Activated CD8-positive, alpha-beta memory T cell treated with anti-CD3 and anti-CD28 coated beads, Interleukin-2, amount 50 U/mL, for 4 hours (primary cell): Measurements from ENCODE around the gene ARPC4.
"Not testable (repeated sequence)": the region's sequence is repeated elsewhere in the genome, so short reads cannot be mapped to it uniquely, and the experiment has no call there.

ENCODE experiments used
- DNase-seq: peaks from one replicate; pipeline ENCODE4 v3.0.0-alpha.2; 2020

ARPC4 gene

DNA sequence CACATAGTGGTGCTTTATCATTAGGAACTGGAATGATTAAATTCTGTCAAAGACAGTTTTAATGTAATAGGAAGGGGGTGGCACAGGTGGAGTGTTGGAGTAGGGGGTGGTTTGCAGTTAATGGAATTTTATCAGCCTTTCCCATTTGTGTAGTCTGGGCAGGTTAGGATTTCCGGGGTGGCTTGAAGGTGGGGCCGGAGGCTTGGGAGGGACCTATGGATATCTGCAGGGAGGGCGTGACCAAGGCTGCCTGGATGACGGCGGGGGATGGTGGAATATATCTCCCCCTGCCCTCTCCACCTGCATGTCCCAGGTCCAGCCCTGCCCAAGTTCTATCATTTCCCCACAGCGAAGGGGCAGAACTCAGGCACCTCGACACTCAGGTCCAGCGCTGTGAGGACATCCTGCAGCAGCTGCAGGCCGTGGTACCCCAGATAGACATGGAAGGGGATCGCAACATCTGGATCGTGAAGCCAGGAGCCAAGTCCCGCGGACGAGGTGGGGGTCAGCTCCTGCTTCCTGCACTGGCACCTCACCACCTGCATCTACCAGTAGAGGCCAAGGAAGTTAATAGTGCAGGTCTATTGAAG lies 32.7 kb downstream of the ARPC4 start:
- DNase-seq, result no peak

DNA sequence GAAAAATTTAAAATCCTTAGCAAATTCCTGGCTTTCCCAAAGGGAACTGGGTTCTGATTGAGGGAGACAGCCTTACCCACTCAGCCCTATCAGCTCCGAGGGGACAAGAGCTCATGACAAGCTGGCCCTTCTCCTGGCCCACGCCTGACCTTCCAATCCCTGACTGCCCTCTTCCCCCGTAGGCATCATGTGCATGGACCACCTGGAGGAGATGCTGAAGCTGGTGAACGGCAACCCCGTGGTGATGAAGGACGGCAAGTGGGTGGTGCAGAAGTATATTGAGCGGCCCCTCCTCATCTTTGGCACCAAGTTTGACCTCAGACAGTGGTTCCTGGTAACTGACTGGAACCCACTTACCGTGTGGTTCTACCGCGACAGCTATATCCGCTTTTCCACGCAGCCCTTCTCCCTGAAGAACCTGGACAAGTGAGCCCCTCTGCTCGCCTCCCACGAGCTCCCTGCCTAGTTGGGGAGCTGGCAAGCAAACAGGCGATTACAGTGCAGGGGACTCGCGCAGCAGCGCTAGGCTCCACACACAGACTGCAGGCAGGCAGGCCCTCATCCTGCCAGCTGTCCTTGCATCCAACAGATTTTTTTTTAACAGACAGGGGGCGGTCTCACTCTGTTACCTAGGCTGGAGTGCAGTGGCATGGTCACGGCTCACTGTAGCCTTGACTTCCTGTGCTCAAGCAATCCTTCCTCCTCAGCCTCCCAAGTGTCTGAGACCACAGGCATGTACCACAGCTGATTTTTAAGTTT lies 34.1 kb downstream of the ARPC4 start:
- DNase-seq, result no peak

DNA sequence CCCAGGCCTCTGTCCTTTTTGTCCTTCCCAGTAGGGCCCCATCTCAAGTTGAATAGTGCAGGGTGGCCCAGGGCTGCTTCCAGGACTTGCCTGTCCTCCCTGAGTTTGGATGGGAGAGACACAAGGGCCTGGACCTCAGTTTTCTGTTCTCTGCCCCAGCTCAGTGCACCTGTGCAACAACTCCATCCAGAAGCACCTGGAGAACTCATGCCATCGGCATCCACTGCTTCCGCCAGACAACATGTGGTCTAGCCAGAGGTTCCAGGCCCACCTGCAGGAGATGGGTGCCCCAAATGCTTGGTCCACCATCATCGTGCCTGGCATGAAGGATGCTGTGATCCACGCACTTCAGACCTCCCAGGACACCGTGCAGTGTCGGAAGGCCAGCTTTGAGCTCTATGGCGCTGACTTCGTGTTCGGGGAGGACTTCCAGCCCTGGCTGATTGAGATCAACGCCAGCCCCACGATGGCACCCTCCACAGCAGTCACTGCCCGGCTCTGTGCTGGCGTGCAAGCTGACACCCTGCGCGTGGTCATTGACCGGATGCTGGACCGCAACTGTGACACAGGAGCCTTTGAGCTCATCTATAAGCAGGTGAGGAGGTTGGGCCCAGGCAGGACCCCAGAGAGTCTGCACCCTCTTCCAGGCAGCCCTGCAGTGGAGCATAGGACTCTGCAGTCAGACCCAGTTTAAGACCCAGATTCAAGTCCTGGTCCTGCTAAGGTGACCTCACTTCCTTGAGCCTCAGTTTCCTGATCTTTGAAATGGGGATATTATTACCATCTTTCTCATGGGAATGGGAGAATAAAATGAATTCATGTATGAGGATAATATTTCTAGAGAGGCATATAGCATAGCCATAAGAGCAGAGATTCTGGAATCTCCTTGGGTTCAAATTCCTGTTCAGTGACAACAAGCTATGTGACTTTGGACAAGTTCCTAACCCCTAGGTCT lies 36.2 kb downstream of the ARPC4 start:
- DNase-seq, result no peak

DNA sequence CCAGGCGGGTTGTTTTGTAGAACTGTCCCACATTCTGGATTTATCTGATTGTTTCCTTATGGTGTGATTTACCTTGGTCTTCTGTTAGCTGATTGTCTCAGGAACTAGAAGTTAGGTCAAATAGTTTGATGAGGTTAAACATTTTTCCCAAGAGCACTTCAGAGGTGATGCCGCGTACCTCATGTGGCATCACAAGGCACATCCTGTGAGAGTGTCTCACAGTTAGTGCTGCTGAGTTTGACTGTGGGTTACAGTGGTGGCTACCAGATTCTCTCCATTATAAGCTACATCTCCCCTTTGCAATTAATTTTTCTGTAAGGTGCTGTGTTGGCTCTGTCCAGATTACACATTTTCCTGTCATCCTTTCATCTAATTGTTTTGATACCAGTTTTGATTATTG lies 38.4 kb downstream of the ARPC4 start:
- no peak for DNase-seq

DNA sequence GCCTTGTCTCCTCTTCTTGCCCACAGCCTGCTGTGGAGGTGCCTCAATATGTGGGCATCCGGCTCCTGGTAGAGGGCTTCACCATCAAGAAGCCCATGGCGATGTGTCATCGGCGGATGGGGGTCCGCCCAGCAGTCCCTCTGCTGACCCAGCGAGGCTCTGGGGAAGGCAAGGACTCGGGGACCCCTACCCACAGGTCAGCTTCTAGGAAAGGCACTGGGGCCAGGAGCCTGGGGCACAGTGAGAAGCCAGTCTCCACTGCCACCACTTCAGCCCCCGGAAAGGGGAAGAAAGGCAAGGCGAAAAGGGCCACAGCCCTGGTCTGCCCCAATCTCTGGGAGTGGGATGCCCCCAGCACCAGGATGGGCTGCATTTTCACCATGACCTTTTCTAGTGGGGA lies 40.2 kb downstream of the ARPC4 start:
- DNase-seq, result no peak

DNA sequence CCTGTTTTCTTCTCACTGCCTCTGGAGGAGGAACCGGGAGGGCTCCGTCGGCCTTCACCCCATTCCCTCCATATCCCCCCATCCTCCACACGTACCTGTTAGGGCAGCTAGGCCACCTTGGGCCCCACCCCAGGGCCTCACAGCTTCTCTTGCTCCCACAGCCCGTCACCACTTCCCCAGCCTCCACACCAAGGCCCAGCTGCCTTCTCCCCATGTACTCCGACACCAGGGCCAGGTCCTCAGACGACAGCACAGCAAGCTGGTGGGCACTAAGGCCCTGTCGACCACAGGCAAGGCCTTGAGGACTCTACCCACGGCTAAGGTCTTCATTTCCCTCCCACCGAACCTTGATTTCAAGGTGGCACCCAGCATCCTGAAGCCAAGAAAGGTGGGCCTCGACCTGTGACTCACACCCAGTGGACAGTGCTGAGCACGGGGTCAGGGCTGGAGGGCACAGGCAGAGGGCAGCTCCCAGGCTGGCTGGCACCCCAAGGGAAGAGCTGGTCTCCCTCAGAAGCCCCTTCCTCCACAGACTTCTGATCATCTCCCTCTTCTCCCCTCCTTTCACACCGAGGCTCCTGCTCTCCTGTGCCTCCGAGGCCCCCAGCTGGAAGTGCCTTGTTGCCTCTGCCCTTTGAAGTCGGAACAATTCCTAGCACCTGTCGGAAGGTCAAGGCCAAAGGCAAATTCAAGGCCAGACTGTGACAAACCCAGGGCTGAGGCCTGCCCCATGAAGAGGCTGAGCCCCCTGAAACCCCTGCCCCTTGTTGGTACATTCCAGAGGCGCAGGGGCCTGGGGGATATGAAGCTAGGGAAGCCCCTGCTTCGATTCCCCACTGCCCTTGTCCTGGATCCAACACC lies 41.9 kb downstream of the ARPC4 start:
- no peak for DNase-seq

DNA sequence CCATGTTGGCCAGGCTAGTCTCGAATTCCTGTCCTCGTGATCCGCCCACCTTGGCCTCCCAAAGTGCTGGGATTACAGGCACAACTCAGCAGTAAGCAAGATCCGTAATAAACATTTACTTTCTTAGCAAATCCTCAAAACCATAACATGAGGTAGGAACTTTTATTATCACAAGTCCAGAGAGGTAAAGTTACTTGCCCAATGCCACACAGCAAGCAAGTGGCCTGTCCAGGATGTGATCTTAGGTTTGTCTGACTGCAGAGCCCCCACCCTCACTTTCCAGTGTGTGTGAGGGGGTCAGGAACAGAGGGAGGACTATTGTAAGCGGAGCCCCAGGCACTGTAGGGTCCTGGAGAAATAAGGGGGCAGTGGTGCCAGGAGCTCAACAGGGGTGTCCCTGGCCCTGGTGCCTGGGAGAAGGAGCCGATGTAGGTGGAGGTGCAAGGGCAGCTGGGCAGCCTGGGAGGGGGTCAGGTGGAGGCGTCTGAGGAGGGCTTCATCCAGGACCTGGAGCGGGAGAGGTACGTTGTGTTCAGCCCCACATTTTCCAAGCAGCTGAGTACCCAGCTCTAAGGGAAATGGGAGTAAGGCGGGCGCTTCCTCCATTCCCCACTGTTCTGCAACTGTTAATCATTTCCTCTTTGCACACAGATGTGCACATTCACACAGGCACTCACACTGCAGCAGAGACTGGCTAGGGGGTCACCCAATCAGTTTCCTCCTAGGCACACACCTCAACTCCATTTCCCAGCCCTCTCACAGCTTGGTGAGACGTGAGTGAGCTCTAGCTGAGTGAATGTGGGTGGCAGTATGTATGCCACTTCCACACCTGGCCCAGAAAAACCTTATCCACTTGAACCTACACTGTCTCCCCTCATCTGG lies 45.1 kb downstream of the ARPC4 start:
- DNase-seq, result no peak

DNA sequence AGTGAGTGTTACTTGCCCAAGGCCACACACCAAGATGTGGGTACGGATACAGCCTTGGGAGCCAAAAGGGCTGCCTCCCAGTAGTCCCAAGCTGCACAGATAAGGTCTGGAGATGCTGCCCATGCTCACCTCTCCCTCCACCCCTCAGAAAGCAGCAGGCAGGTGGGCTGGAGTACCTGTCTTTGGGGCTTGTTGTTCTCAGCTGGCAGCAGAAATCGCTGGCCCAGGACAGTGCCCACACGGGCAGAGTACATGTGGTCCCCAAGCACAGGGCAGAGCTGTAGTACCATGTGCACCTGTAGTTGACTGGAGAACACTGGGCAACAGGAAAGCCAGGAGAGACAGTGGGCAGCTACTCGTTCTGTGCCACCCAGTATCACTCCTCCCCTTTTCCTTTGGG lies 46.0 kb downstream of the ARPC4 start:
- no peak for DNase-seq

DNA sequence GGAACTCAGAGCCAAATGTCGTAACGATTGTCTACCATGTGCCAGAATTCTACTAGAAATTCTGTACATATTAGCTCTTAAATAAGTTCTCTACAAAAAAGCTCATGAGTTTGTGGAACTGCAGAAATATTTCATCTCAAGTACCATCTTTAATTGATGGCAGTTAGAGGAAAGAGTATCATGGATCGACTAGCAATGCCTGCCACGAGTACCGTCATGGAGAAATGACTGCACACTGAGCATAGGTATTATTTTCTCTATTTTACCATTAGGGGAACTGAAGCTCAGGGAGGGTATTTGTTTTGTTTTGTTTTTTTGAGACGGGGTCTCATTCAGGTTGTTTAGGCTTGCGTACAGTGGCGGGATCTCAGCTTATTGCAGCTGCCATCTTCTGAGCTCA lies 48.1 kb downstream of the ARPC4 start:
- no peak for DNase-seq

DNA sequence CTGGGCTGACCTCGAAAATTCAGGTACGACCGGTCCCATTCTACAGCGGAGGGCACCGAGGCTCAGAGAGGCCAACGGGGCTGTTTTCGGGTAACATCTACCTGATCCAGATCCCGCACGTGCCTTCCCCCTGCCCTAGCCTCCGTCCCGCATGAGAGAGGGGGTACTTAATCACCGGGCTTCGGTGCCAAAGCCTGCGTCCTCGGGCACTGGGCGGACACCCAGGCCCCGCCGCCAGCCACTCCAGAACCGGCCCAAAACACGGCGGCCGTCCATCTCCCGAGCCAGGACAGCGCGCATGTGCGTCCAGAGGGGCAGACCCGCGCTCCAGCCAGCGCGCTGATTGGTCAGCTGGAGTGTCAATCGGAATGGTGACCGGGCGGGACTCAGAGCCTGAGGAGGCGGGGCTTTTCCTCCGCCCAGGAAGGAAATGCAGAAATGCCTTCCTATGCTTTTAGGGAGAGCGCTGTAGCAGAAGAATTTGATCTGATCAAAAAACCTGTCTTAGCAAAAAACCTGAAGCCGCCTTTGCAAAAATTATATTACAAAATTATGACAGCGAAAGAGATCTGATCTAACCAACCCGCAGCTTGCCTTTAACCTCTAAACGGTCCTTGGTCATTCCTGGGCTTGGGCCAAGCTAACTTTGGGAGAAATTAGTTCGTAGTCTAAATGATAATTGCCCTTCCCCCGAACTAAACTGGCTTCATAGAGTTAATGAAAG lies 51.0 kb downstream of the ARPC4 start, which contains the start of gene RPUSD3:
TSS of gene RPUSD3 (minus strand) at position 294 of the 724 bp plus-strand sequence. CDS start at position 276, 18 bp downstream.
- peak; percentile 97 for DNase-seq

DNA sequence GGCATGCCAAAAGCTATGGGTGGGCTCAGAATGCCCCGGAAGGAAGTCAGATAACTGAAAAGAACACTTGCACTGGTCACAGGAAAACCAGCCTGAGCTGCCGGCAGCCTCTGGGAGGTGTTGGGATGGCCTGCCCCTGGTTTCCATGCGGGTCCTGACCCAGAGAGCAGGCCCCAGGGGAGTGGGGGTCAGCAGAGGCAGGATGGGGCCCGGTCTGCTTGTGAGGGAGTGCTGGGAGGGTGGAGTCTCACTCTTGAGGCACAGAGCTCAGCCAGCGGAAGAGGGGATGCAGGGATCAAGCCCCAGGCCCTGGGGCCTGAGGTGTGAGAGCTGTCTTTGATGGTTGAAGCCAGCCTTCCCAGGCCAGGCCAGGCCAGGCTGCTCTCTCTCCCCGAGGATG lies 53.3 kb downstream of the ARPC4 start:
- no peak for DNase-seq

DNA sequence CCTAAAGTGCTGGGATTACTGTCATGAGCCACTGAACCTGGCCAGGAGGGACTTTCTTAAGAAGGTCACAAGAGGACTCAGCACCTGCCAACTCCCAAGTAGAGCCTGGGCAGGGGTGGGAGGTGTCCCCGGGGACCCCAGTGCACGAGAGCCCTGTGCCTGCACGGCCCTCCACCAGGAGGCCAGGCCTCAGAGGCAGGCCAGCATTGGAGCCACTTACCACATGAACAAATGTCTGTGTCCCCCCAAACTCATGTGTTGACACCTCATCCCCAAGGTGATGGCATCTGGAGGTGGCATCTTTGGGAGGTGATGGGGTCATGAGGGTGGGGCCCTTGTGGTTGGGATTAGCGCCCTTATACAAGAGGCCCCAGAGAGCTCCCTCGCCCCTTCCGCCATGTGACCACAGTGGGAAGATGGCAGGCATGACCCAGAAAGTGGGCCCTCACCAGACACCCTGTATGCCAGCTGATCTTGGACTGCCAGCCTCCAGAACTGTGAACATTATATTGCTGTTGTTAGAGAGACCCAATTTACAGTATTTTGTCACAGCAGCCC lies 54.1 kb downstream of the ARPC4 start:
- no peak for DNase-seq

DNA sequence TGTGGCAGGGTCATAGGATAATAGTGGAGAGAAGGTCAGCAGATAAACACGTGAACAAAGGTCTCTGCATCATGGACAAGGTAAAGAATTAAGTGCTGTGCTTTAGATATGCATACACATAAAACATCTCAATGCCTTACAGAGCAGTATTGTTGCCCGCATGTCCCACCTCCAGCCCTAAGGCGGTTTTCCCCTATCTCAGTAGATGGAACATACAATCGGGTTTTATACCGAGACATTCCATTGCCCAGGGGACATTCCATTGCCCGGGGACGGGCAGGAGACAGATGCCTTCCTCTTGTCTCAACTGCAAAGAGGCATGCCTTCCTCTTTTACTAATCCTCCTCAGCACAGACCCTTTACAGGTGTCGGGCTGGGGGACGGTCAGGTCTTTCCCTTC lies 55.0 kb downstream of the ARPC4 start:
- not testable (repeated sequence) for DNase-seq

DNA sequence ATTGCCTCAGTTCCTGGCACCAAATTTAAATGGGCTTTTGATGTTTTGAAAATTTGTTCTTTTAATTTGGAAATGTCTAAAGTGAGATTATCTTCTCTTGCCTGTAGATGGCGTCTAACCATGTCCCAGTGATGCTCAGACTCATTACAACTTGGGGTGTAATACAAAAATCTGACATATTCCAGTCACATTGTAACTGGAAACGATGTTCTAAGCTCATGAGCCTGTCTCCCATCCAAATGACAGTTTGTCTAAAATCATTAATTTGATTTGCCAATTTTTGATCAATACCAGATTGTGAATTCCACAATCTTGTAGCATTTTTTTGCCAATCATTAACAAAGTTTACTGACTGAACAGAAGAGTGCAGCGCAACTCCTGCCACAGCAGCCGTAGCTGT lies 56.0 kb downstream of the ARPC4 start:
- DNase-seq, result not testable (repeated sequence)

DNA sequence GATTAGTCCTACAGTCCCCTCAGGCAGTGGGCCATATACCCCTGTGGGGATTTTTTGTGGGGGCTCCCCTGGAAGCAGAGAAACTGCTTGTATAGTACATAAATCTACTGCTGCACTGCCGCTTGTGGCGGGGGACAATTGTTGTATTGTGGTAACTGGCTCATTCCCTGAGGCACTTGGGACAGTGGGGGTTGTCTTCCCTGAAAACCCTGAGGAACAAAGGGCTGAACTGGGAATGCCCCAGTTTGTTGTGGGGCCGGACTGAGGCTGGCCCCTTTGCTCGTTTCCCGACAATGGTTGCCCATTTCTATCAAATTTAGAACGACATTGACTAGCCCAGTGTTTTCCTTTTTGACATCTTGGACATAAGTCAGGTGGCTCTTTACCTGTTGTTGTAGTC lies 58.5 kb downstream of the ARPC4 start:
- DNase-seq, result not testable (repeated sequence)

DNA sequence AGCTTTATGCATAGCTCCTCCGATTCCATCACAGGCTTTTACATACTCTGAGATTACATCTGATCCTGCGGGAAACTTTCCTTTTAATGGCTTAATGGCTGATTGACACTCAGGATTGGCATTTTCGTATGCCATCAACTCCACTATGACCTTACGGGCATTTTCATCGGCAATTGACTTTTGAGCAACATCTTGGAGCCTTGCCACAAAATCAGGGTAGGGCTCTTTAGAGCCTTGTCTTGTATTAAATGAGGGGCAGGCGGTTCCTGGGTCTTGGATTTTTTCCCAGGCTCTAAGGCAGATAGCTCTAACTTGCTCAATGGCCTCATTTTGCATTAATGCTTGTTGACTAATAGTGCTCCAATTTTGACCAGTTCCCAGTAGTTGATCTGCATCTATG lies 59.0 kb downstream of the ARPC4 start:
- not testable (repeated sequence) for DNase-seq

DNA sequence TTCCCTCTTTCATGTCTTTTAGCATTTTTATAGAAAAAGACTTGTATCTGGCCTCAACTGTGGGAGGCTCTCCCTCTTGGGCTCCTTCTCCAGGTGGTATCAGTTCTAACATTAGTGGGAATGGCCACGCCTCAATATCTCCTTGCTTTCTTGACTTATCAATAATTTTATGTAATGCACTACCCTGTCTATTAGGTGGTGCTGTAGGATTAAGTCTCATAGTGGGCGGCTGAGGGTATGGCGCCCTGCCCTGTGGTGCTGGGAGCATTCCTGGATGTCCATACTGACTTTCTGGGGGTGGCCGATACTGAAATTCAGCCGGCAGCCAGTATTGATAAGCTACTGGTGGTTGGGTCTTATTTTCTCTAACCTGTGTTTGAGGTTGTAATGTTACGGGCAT lies 59.6 kb downstream of the ARPC4 start:
- no peak for DNase-seq

DNA sequence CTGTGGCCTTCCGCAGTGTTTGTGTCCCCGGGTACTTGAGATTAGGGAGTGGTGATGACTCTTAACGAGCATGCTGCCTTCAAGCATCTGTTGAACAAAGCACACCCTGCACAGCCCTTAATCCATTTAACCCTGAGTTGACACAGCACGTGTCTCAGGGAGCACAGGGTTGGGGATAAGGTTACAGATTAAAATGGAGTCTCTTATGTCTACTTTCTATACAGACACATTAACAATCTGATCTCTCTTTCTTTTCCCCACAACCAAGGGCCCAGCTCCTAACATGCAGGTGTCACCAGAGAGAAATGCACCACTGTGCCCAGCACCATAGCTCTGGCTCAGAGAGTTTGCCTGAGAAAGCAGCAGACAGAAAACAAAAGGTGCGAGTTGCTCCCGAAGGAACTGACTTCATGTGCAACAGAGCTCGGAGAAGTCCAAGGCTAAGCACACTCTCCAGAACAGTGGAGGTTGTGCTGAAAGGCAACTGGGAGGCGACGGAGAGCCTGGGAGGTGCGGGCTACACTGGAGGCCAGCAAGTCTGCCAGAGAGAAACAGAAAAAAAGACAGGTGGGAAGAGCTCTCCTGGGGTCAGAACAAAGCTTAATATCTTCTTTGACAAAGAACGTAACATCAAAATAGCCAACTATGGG lies 61.5 kb downstream of the ARPC4 start:
- DNase-seq, result not testable (repeated sequence)

DNA sequence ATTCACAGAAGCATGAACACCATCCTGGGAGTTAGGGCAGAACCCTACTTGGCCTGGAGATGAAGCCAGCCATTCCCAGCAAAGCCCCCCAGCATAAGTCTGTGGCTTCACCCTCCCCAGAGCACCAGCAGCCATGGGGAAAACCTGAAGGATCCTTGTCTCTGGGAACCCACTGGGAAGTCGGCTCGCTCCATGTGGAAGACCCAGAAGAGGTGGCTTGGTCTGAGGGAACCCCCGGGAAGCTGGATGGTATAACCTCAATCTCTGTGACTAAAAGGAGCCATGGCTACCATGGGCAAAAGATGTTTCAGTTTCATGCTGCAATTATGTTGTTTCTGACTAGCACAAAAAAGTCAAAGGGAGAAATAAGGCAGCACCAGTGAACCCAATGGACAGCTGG lies 62.7 kb downstream of the ARPC4 start:
- no peak for DNase-seq
